Spleen (tissue), 11 donors: ENCODE measurements around the gene RAD54L2. TPM values are rescaled to one million over a fixed set of nuclear protein-coding genes. Genes with fewer than 3 reads are reported as not detected.
A peak's percentile ranks its signal among the peaks of the same experiment; 100 is the strongest.
"Not testable (repeated sequence)": the region's sequence is repeated elsewhere in the genome, so short reads cannot be mapped to it uniquely, and the experiment has no call there.

Source experiments
- DNase-seq: peaks from one replicate; pipeline ENCODE4 v3.0.0-alpha.2; 2020
- H3K27ac ChIP-seq, 8 donors: fragments of 200-600 bp; sonication (generic) in 7 of 8; 1 replicate in 4 of 8; 2 replicates in 4 of 8; pipeline versions ENCODE4 v1.5.0 to v1.8.0; 2016 to 2021; ENCODE audit warnings: inconsistent platforms in 4 of 8, mild to moderate bottlenecking in 4 of 8, moderate library complexity in 1 of 8
- H3K27me3 ChIP-seq, 7 donors: fragments of 200-600 bp; sonication (generic) in 6 of 7; replicated peaks in 1 of 7; 1 replicate in 4 of 7; 2 replicates in 3 of 7; pipeline versions ENCODE4 v1.5.0 to v1.8.0; 2016 to 2021; ENCODE audit warnings: inconsistent platforms in 3 of 7, mild to moderate bottlenecking in 1 of 7
- H3K36me3 ChIP-seq, 6 donors: fragments of 200-600 bp; sonication (generic) in 5 of 6; 1 replicate in 4 of 6; 2 replicates in 2 of 6; pipeline versions ENCODE4 v1.5.0 to v1.8.0; 2016 to 2021; ENCODE audit warnings: inconsistent platforms in 2 of 6
- H3K4me1 ChIP-seq, 6 donors: fragments of 200-600 bp; sonication (generic) in 5 of 6; 1 replicate in 3 of 6; 2 replicates in 3 of 6; pipeline versions ENCODE4 v1.5.0 to v1.8.0; 2016 to 2021; ENCODE audit warnings: inconsistent platforms in 3 of 6
- H3K4me3 ChIP-seq, 8 donors: fragments of 200-600 bp; sonication (generic) in 7 of 8; 1 replicate in 4 of 8; 2 replicates in 4 of 8; pipeline versions ENCODE4 v1.5.0 to v1.8.0; 2016 to 2021; ENCODE audit warnings: inconsistent platforms in 4 of 8, mild to moderate bottlenecking in 4 of 8, moderate library complexity in 2 of 8
- H3K9me3 ChIP-seq, 8 donors: fragments of 200-600 bp; sonication (generic) in 7 of 8; 1 replicate in 4 of 8; 2 replicates in 4 of 8; pipeline versions ENCODE4 v1.5.0 to v1.8.0; 2016 to 2021; ENCODE audit warnings: inconsistent platforms in 4 of 8
- CTCF ChIP-seq, 11 experiments: fragments of 200-600 bp in 7 of 11; fragments of 450-650 bp in 4 of 11; sonication (generic) in 4 of 11; IDR thresholded peaks in 8 of 11; conservative IDR thresholded peaks in 3 of 11; 1 replicate in 7 of 11; 2 replicates in 4 of 11; pipeline versions ENCODE4 v1.4.0 to v1.8.0; 2016 to 2021; ENCODE audit warnings: antibody characterized with exemption in 11 of 11, inconsistent platforms in 4 of 11, mild to moderate bottlenecking in 1 of 11
- POLR2A ChIP-seq, 3 donors: fragments of 450-650 bp; IDR thresholded peaks; one replicate each; pipeline ENCODE4 v1.5.1; 2017; ENCODE audit warnings: antibody characterized with exemption in 3 of 3, mild to moderate bottlenecking in 1 of 3
- POLR2AphosphoS5 ChIP-seq, 3 donors: sonication (generic); formaldehyde crosslinking; IDR thresholded peaks; one replicate each; pipeline ENCODE4 v1.5.1; 2017; ENCODE audit warnings: antibody characterized with exemption in 3 of 3
- WGBS, 5 donors: extraction: QIAGEN DNeasy Blood & Tissue Kit in 3 of 5; methylation state at CpG; one replicate each; pipeline versions ENCODE4 v1.1.5 to v1.1.7; 2013 to 2018; 5-methylcytosine and 5-hydroxymethylcytosine counted together
- intact Hi-C: fragments of 100-400 bp; cut with DNase I; formaldehyde crosslinking; loops from one replicate; pipeline ENCODE4 v1.15.0; 2023; ENCODE audit warnings: low total_unique reads
- polyA plus RNA-seq, 3 donors: library from polyadenylated mRNA; stranded (reverse); fragments of 200-250 nt; gene quantifications; one replicate each; pipeline ENCODE4 v1.2.1, GENCODE V29; 2013
- total RNA-seq, 7 donors: library from RNA; depleted of rRNA in 3 of 7; stranded (reverse); fragments of >200 nt in 3 of 7; fragmentation: NEBNext Ultra II Directional in 4 of 7; extraction: Animal tissue kit (Norgen Biotek cat#: 25700) in 4 of 7; gene quantifications; one replicate each; pipeline versions ENCODE4 v1.1.0 to v1.2.1, GENCODE V29; 2016 to 2021
- donor health status: healthy with polysubstance abuse.
- donor health status: DM: no; HTN: no; CAD: no; lungs with moderate emphysema.
- donor health status: DM: no; HTN: no; CAD: no.
- donor health status: Bipolar disorder and iron deficiency.
- donor health status: healthy.
- donor health status: DM: no; HTN: no; CAD: no.
- donor health status: DM: yes; HTN: yes; CAD: no.

Gene RAD54L2
- total and polyA plus RNA-seq, 10 donors = 1.4 to 36.7 (median 30.6) TPM

- WGBS, 5 donors = 1 to 5% (median 2%) methylated on average over 7 of the region's 7 CpGs
- intact Hi-C loops = no loop called here
- H3K4me1 ChIP-seq = peaks cover 21 to 52% (median 36%) of the 10 kb centered on the region in 6 donors
- peaks cover 0 to 18% (median 4%) of the 10 kb centered on the region in 6 donors for H3K36me3 ChIP-seq
- H3K27me3 ChIP-seq = no peaks in the 10 kb centered on the region
- DNase-seq = no peak
- H3K27ac ChIP-seq = peak overlapping the region; percentile 55 to 91 (median 85)
- no peaks in the 10 kb centered on the region for H3K9me3 ChIP-seq
- peak overlapping the region; percentile 82 to 98 (median 90) for H3K4me3 ChIP-seq
- no peak for TF ChIP-seq POLR2A (IDR thresholded peaks at IDR 0.05)
- TF ChIP-seq POLR2AphosphoS5 (IDR thresholded peaks at IDR 0.05) = no peak
- TF ChIP-seq CTCF (IDR thresholded peaks at IDR 0.05 in 8 of 11, conservative IDR thresholded peaks at IDR 0.05 in 3 of 11) = no peak
These were observed 432 bp upstream of the RAD54L2 start for GRCh38 chr3:51538115-51538458.

GRCh38 chr3:51539291-51539941, 897 bp downstream of the RAD54L2 start:
- Histone ChIP-seq H3K36me3 (peaks cover 0 to 31% (median 7%) of the 10 kb centered on the region in 6 donors), H3K4me1 (peaks cover 21 to 52% (median 36%) of the 10 kb centered on the region in 6 donors), H3K27me3 (no peaks in the 10 kb centered on the region), H3K9me3 (no peaks in the 10 kb centered on the region), H3K4me3 (peak overlapping the region; percentile 82 to 98 (median 90)), H3K27ac (peak overlapping the region; percentile 55 to 91 (median 85))
- intact Hi-C loops = no loop called here
- 4 to 6% (median 5%) methylated on average over 9 to 11 of the region's 11 CpGs for WGBS, 5 donors
- TF ChIP-seq POLR2A (IDR thresholded peaks at IDR 0.05) (no peak), CTCF (IDR thresholded peaks at IDR 0.05 in 8 of 11, conservative IDR thresholded peaks at IDR 0.05 in 3 of 11) (no peak), POLR2AphosphoS5 (IDR thresholded peaks at IDR 0.05) (no peak)
- peak; percentile 61 for DNase-seq

GRCh38 chr3:51542596-51542995, 4.1 kb downstream of the RAD54L2 start:
- peaks cover 18 to 55% (median 33%) of the 10 kb centered on the region in 6 donors for H3K4me1 ChIP-seq
- intact Hi-C loops, H3K27ac ChIP-seq, H3K9me3 ChIP-seq, H3K27me3 ChIP-seq, H3K4me3 ChIP-seq: not testable (repeated sequence)
- WGBS, 5 donors = 89 to 99% (median 92%) methylated on average over 11 of the region's 11 CpGs
- H3K36me3 ChIP-seq = peaks cover 0 to 59% (median 7%) of the 10 kb centered on the region in 6 donors
- peak; percentile 8 for DNase-seq

- intact Hi-C loops = no loop called here
- Histone ChIP-seq H3K4me1 (peaks cover 11 to 44% (median 25%) of the 10 kb centered on the region in 6 donors), H3K36me3 (peaks cover 0 to 75% (median 8%) of the 10 kb centered on the region in 6 donors), H3K27ac (no peak overlapping the region), H3K27me3 (no peaks in the 10 kb centered on the region), H3K4me3 (no peak overlapping the region), H3K9me3 (no peaks in the 10 kb centered on the region)
- 92 to 100% (median 94%) methylated on average over 3 of the region's 3 CpGs for WGBS, 5 donors
- no peak for DNase-seq
- TF ChIP-seq POLR2AphosphoS5 (IDR thresholded peaks at IDR 0.05) (no peak), CTCF (IDR thresholded peaks at IDR 0.05 in 8 of 11, conservative IDR thresholded peaks at IDR 0.05 in 3 of 11) (no peak), POLR2A (IDR thresholded peaks at IDR 0.05) (no peak)
These were observed 5.7 kb downstream of the RAD54L2 start for GRCh38 chr3:51544011-51544775.
